ENCODE measurements around the gene SH2D1A. TPM values are rescaled to one million over a fixed set of nuclear protein-coding genes. Genes with fewer than 3 reads are reported as not detected.
"Not testable (repeated sequence)": the region's sequence is repeated elsewhere in the genome, so short reads cannot be mapped to it uniquely, and the experiment has no call there.

Gene SH2D1A
- total RNA-seq, 2 donors from 2014 or later = 1.7 TPM; not detected in 1

DNA sequence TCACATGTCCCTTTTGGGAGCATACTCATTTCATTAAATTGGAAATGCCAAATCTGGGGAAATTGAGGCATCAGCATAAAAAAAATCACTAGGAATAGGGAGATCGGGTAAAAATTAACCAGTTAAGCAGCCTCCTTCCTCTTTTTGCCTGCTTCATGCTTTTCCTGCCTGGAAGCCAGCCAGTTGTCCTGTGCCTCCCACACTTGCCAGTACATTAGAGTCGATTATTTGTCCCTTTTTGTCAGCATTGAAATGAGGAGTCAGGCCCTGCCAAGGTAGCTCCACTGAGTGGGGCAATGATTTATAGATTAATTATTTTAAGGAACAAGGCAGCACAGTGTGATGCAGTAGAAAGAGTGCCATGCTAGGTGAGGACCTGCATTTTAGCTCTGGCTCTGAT is 55.3 kb downstream of the SH2D1A start:
- Histone ChIP-seq H3K9me3 (no peaks in the 10 kb centered on the region), H3K27ac (no peak overlapping the region), H3K36me3 (no peaks in the 10 kb centered on the region), H3K4me3 (no peak overlapping the region), H3K4me1 (no peaks in the 10 kb centered on the region), H3K27me3 (no peaks in the 10 kb centered on the region)
- TF ChIP-seq, protein P1, sequence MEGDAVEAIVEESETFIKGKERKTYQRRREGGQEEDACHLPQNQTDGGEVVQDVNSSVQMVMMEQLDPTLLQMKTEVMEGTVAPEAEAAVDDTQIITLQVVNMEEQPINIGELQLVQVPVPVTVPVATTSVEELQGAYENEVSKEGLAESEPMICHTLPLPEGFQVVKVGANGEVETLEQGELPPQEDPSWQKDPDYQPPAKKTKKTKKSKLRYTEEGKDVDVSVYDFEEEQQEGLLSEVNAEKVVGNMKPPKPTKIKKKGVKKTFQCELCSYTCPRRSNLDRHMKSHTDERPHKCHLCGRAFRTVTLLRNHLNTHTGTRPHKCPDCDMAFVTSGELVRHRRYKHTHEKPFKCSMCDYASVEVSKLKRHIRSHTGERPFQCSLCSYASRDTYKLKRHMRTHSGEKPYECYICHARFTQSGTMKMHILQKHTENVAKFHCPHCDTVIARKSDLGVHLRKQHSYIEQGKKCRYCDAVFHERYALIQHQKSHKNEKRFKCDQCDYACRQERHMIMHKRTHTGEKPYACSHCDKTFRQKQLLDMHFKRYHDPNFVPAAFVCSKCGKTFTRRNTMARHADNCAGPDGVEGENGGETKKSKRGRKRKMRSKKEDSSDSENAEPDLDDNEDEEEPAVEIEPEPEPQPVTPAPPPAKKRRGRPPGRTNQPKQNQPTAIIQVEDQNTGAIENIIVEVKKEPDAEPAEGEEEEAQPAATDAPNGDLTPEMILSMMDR (IDR thresholded peaks at IDR 0.05) = no peak
- DNase-seq (ENCODE audit: low spot score) = no peak

DNA sequence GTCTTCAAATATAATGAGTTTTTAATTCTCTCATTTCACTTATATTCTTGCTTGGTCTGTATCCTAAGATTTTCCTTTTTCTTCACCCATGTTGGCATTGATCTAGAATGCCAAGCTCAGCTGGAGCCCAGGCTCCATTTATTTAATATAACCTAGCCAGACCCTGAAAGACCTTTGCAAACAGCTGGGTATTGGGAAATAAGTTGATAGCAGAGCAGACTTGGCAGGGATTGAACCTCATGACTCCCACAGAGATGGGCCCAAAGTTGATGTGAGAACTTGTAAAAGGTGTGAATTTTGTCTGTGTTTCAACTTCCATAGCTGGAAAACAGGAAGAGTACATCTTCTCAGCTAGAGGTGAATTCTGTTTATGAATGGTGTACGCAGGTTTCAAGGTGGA is 59.5 kb downstream of the SH2D1A start:
- TF ChIP-seq, protein P1 (IDR thresholded peaks at IDR 0.05) = no peak

DNA sequence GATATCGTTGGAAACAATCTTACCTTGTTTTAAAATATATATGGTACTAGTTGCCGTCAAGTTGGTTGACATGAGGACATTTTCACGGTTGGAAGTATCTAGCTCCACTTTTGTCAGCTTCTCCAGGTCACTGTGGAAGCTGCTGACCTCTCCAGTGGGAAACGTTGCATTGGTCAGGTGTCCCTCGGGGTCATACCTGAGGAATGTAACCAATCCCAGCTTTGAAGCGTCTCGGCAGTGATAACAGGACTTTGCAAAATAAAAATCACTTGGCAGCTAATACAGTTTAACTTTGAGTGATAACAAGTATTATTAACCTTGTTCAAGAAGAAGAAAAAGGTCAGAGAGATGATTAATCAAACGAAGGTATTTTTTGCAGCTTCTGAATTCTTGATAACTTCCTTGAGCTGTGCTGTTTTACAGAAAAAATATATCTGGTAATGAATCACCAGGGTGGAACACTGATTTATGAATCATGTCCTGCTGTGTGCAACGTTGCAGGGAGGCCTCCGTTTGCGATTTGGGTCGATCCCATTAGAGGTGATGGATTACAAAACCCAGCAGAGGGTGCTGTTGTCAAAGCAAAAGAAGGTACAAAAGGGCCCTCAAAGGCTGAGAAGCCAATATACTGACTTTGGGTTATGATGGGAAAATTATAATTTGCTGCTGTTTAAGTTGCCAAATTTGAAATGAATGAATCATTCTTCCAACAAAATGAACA is 60.1 kb downstream of the SH2D1A start:
- no peaks in the 10 kb centered on the region for H3K9me3 ChIP-seq
- TF ChIP-seq, protein P1 (IDR thresholded peaks at IDR 0.05) = peak; percentile 28 to 66
- peak; percentile 68 for DNase-seq (ENCODE audit: low spot score)
- H3K27me3 ChIP-seq = no peaks in the 10 kb centered on the region
- no peaks in the 10 kb centered on the region for H3K4me1 ChIP-seq
- H3K36me3 ChIP-seq = no peaks in the 10 kb centered on the region
- no peak overlapping the region for H3K27ac ChIP-seq
- no peak overlapping the region for H3K4me3 ChIP-seq

More for the DNA sequence above, 59.5 kb downstream of the SH2D1A start:
- Histone ChIP-seq H3K9me3 (no peaks in the 10 kb centered on the region), H3K27ac (no peak overlapping the region), H3K4me1 (no peaks in the 10 kb centered on the region), H3K4me3 (no peak overlapping the region), H3K27me3 (no peaks in the 10 kb centered on the region), H3K36me3 (no peaks in the 10 kb centered on the region)
- no peak for DNase-seq (ENCODE audit: low spot score)

DNA sequence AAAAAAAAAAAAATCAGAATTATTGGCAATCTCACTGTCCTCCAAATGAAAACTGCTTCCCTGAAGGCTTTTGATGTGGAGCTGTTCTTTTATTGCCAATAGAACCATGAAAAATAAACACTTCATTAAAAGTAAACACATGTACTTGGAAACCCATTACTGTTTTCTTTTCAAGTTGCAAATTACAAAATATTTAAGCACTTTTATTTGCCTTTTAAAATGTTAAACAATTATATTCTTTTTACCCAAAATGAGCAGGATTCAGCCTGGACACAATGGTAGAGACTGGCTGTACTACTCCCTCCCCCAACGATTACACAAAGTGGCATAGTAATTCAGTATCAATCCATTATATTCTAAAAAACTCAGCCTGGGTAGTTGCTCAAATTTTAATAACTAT is 60.9 kb downstream of the SH2D1A start:
- H3K4me1 ChIP-seq = no peaks in the 10 kb centered on the region
- DNase-seq (ENCODE audit: low spot score) = no peak
- no peaks in the 10 kb centered on the region for H3K9me3 ChIP-seq
- no peak overlapping the region for H3K27ac ChIP-seq
- H3K4me3 ChIP-seq = no peak overlapping the region
- no peaks in the 10 kb centered on the region for H3K36me3 ChIP-seq
- TF ChIP-seq, protein P1 (IDR thresholded peaks at IDR 0.05) = no peak
- H3K27me3 ChIP-seq = no peaks in the 10 kb centered on the region

DNA sequence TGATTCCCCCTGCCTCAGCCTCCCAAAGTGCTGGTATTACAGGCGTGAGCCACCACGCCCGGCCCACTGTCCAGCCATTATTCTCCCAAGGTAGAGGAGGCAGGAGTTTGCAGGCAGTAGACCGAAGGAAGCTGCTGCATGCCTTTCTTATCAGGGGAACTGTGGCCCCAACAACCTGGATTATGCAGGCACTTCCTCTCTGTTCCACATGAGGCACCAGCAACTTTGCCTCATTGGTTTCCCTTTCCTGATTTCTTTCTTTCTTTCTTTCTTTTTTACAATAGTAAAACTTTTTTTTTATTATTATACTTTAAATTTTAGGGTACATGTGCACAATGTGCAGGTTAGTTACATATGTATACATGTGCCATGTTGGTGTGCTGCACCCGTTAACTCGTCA is 62.0 kb downstream of the SH2D1A start:
- H3K4me3 ChIP-seq, H3K27me3 ChIP-seq: not testable (repeated sequence)

DNA sequence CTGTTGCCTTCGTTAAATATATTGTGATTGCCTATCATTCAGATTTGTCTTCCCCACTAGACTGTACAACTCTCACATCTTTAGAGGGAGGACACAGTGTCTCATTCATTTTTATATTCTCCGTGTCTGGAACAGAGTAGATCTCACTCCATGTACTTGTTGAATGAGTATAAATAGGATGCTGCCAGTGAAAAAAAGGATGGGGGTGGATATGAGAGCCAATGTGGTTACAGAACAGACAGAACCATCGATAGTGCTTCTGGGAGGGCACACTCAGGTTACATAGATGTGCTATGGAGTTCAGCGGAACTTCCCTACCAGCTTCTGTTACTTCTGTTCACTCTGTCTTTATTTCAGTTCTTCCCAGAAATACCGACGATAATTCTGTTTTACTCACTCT is 66.9 kb downstream of the SH2D1A start:
- Histone ChIP-seq H3K27ac (no peak overlapping the region), H3K9me3 (no peaks in the 10 kb centered on the region), H3K4me1 (no peaks in the 10 kb centered on the region), H3K27me3 (no peaks in the 10 kb centered on the region), H3K36me3 (no peaks in the 10 kb centered on the region), H3K4me3 (no peak overlapping the region)
- DNase-seq (ENCODE audit: low spot score) = no peak
- TF ChIP-seq, protein P1 (IDR thresholded peaks at IDR 0.05) = no peak

More for the DNA sequence above, 62.0 kb downstream of the SH2D1A start:
- H3K9me3 ChIP-seq; H3K36me3 ChIP-seq; H3K4me1 ChIP-seq; DNase-seq (ENCODE audit: low spot score); H3K27ac ChIP-seq: not testable (repeated sequence)
